Caco-2 (cell line): Measurements from ENCODE around the gene FAM217B. TPM values are rescaled to one million over a fixed set of nuclear protein-coding genes. Genes with fewer than 3 reads are reported as not detected.
A peak's percentile ranks its signal among the peaks of the same experiment; 100 is the strongest.

Experiments used
- BruUV-seq: library from RNA; stranded (reverse); fragments of 400-500 nt; replicated peaks from 2 replicates; lab custom pipeline; 2021; lab: Mats Ljungman, UMichigan
- CTCF ChIA-PET: fragments of 300-600 bp; sonication (Branson Sonifier 250); formaldehyde crosslinking; loops from one replicate; lab custom pipeline; 2022; ENCODE audit warnings: antibody characterized with exemption; lab: Charles Lee
- POLR2A ChIA-PET: fragments of 300-600 bp; sonication (Branson Sonifier 250); formaldehyde crosslinking; loops from one replicate; lab custom pipeline; 2022; ENCODE audit warnings: antibody characterized with exemption; lab: Charles Lee
- DNase-seq, 2 experiments: peaks; one replicate each; pipeline versions ENCODE4 v3.0.0 to v3.0.0-alpha.2; 2020 to 2022
- H3K27me3 ChIP-seq: replicated peaks from 2 replicates; pipeline ENCODE4 v1.6.0; 2011; ENCODE audit warnings: low read length; ENCODE audit not compliant: control insufficient read depth, insufficient read depth
- H3K36me3 ChIP-seq: 2 replicates; pipeline ENCODE4 v1.5.1; 2011; ENCODE audit warnings: low read length; ENCODE audit not compliant: control insufficient read depth, insufficient read depth
- H3K4me1 ChIP-seq: fragments of 250-450 bp; sonication (Bioruptor Pico); 2 replicates; pipeline ENCODE4 v1.5.1; 2020; ENCODE audit warnings: mild to moderate bottlenecking
- H3K4me3 ChIP-seq: 2 replicates; pipeline ENCODE4 v1.5.1; 2011; ENCODE audit warnings: low read depth, mild to moderate bottlenecking, control low read depth, low read length
- H3K9me3 ChIP-seq: fragments of 250-450 bp; sonication (Bioruptor Pico); 2 replicates; pipeline ENCODE4 v1.5.1; 2020; ENCODE audit warnings: mild to moderate bottlenecking, moderate library complexity
- H3K27ac Mint-ChIP-seq: one replicate; pipeline ENCODE4 v1.8.0; 2022; ENCODE audit warnings: mixed read lengths; ENCODE audit not compliant: unreplicated experiment
- H3K27me3 Mint-ChIP-seq: one replicate; pipeline ENCODE4 v1.8.0; 2022; ENCODE audit warnings: mixed read lengths; ENCODE audit not compliant: insufficient read depth, unreplicated experiment
- H3K36me3 Mint-ChIP-seq: one replicate; pipeline ENCODE4 v1.8.0; 2022; ENCODE audit warnings: mild to moderate bottlenecking, mixed read lengths; ENCODE audit not compliant: insufficient read depth, unreplicated experiment
- H3K4me1 Mint-ChIP-seq: one replicate; pipeline ENCODE4 v1.8.0; 2022; ENCODE audit warnings: low read depth, mixed read lengths; ENCODE audit not compliant: unreplicated experiment
- H3K4me3 Mint-ChIP-seq: one replicate; pipeline ENCODE4 v1.8.0; 2022; ENCODE audit warnings: mild to moderate bottlenecking, moderate library complexity, mixed read lengths; ENCODE audit not compliant: unreplicated experiment
- H3K9me3 Mint-ChIP-seq: one replicate; pipeline ENCODE4 v1.8.0; 2022; ENCODE audit warnings: mixed read lengths; ENCODE audit not compliant: unreplicated experiment
- CTCF ChIP-seq, 2 experiments: fragments of 200-600 bp in 1 of 2; IDR thresholded peaks; 1 replicate in 1 of 2; 2 replicates in 1 of 2; pipeline versions ENCODE4 v1.5.1 to v1.8.0; 2011 to 2022; ENCODE audit warnings: antibody characterized with exemption in 1 of 2, control low read depth in 1 of 2, inconsistent platforms in 1 of 2, low read depth in 1 of 2, low read length in 1 of 2, mild to moderate bottlenecking in 1 of 2, moderate library complexity in 1 of 2; ENCODE audit not compliant: insufficient read depth in 1 of 2, severe bottlenecking in 1 of 2, unreplicated experiment in 1 of 2
- intact Hi-C: fragments of 100-400 bp; cut with micrococcal nuclease; formaldehyde crosslinking; loops from one replicate; pipeline ENCODE4 v1.10.0; 2022; ENCODE audit not compliant: unreplicated experiment
- total RNA-seq: library from RNA; stranded (reverse); gene quantifications from 2 replicates; pipeline ENCODE4 v1.2.3, GENCODE V29; 2022

Gene FAM217B
- total RNA-seq, 1 experiment from 2014 or later: 65.3 TPM

GRCh38 chr20:59939052-59939878 is 924 bp upstream of the FAM217B start:
- intact Hi-C loops: no loop called here
- Histone ChIP-seq H3K9me3 (no peaks in the 10 kb centered on the region), H3K36me3 (no peaks in the 10 kb centered on the region), H3K4me1 (peaks cover 22% of the 10 kb centered on the region), H3K27me3 (no peaks in the 10 kb centered on the region), H3K4me3 (peak overlapping the region; percentile 75)
- ChIA-PET POLR2A (interaction anchor here (0.5 to 1.4 kb wide), 4 partner anchors 9 to 907 kb away, joined by 4 to 14 read pairs (median 4); partner anchors contain the start of gene ATP5F1E), CTCF (interaction anchor here (0.6 to 2.4 kb wide), 7 partner anchors 9 to 111 kb away, joined by 3 to 31 read pairs (median 4); no protein-coding TSS in a partner anchor)
- Mint-ChIP-seq H3K9me3 (no peaks in the 10 kb centered on the region), H3K4me1 (peaks cover 32% of the 10 kb centered on the region), H3K36me3 (peaks cover 35% of the 10 kb centered on the region), H3K27me3 (no peaks in the 10 kb centered on the region), H3K4me3 (peak overlapping the region; percentile 99), H3K27ac (peak overlapping the region; percentile 97)
- BruUV-seq: no TSS peak
- no peak for TF ChIP-seq CTCF (IDR thresholded peaks at IDR 0.05; ENCODE audit: insufficient read depth in 1 of 2, low read depth in 1 of 2, low read length in 1 of 2, severe bottlenecking in 1 of 2, unreplicated experiment in 1 of 2)
- DNase-seq: peak in 1 of 2 experiments; percentile 44

- peak overlapping the region; percentile 99 for H3K4me3 Mint-ChIP-seq
- Histone ChIP-seq H3K27me3 (no peaks in the 10 kb centered on the region), H3K36me3 (no peaks in the 10 kb centered on the region), H3K4me1 (peaks cover 17% of the 10 kb centered on the region), H3K9me3 (no peaks in the 10 kb centered on the region), H3K4me3 (peak overlapping the region; percentile 75)
- no peaks in the 10 kb centered on the region for H3K9me3 Mint-ChIP-seq
- TF ChIP-seq CTCF (IDR thresholded peaks at IDR 0.05; ENCODE audit: insufficient read depth in 1 of 2, low read depth in 1 of 2, low read length in 1 of 2, severe bottlenecking in 1 of 2, unreplicated experiment in 1 of 2): no peak
- BruUV-seq: TSS peak; percentile 24
- POLR2A ChIA-PET: interaction anchor here (0.7 to 1.4 kb wide), 10 partner anchors 8 to 907 kb away, joined by 3 to 14 read pairs (median 4); partner anchors contain the start of genes ATP5F1E and CDH26
- no peaks in the 10 kb centered on the region for H3K27me3 Mint-ChIP-seq
- H3K27ac Mint-ChIP-seq: peak overlapping the region; percentile 97
- peaks cover 40% of the 10 kb centered on the region for H3K36me3 Mint-ChIP-seq
- intact Hi-C loops: loop anchor here (1.0 to 10.0 kb wide), 3 partner anchors 17 to 425 kb away; no protein-coding TSS in a partner anchor
- peaks cover 29% of the 10 kb centered on the region for H3K4me1 Mint-ChIP-seq
- DNase-seq: peak; percentile 60
- CTCF ChIA-PET: interaction anchor here (0.6 to 2.4 kb wide), 14 partner anchors 9 to 156 kb away, joined by 3 to 31 read pairs (median 4); no protein-coding TSS in a partner anchor
Measured at GRCh38 chr20:59939879-59940128, 385 bp upstream of the FAM217B start.

- Histone ChIP-seq H3K9me3 (no peaks in the 10 kb centered on the region), H3K27me3 (no peaks in the 10 kb centered on the region), H3K4me1 (peaks cover 13% of the 10 kb centered on the region), H3K4me3 (peak overlapping the region; percentile 75), H3K36me3 (no peaks in the 10 kb centered on the region; the same call in 1 of the 2 replicates)
- peaks cover 23% of the 10 kb centered on the region for H3K4me1 Mint-ChIP-seq
- peaks cover 50% of the 10 kb centered on the region for H3K36me3 Mint-ChIP-seq
- no peaks in the 10 kb centered on the region for H3K27me3 Mint-ChIP-seq
- POLR2A ChIA-PET: interaction anchor here (1.1 to 1.3 kb wide), 4 partner anchors 16 to 30 kb away, joined by 3 to 5 read pairs (median 4); partner anchors contain the start of gene CDH26
- peak overlapping the region; percentile 99 for H3K4me3 Mint-ChIP-seq
- H3K9me3 Mint-ChIP-seq: no peaks in the 10 kb centered on the region
- CTCF ChIA-PET: interaction anchor here (0.9 to 2.4 kb wide), 10 partner anchors 8 to 157 kb away, joined by 3 to 31 read pairs (median 6); no protein-coding TSS in a partner anchor
- intact Hi-C loops: loop anchor here (1.0 to 10.0 kb wide), 3 partner anchors 16 to 424 kb away; no protein-coding TSS in a partner anchor
- DNase-seq: no peak
- no peak for TF ChIP-seq CTCF (IDR thresholded peaks at IDR 0.05; ENCODE audit: insufficient read depth in 1 of 2, low read depth in 1 of 2, low read length in 1 of 2, severe bottlenecking in 1 of 2, unreplicated experiment in 1 of 2)
- BruUV-seq: no TSS peak
- H3K27ac Mint-ChIP-seq: peak overlapping the region; percentile 97
Measured at GRCh38 chr20:59940956-59941294, 736 bp downstream of the FAM217B start.
